NCI-H524 treated with DMSO at 0.1 percent for 48 hours (cell line): ENCODE results near the gene IGHMBP2.

ENCODE experiments used
- DNase-seq: peaks from one replicate; lab custom pipeline; 2025; lab: John Stamatoyannopoulos, UW

IGHMBP2 gene

DNA sequence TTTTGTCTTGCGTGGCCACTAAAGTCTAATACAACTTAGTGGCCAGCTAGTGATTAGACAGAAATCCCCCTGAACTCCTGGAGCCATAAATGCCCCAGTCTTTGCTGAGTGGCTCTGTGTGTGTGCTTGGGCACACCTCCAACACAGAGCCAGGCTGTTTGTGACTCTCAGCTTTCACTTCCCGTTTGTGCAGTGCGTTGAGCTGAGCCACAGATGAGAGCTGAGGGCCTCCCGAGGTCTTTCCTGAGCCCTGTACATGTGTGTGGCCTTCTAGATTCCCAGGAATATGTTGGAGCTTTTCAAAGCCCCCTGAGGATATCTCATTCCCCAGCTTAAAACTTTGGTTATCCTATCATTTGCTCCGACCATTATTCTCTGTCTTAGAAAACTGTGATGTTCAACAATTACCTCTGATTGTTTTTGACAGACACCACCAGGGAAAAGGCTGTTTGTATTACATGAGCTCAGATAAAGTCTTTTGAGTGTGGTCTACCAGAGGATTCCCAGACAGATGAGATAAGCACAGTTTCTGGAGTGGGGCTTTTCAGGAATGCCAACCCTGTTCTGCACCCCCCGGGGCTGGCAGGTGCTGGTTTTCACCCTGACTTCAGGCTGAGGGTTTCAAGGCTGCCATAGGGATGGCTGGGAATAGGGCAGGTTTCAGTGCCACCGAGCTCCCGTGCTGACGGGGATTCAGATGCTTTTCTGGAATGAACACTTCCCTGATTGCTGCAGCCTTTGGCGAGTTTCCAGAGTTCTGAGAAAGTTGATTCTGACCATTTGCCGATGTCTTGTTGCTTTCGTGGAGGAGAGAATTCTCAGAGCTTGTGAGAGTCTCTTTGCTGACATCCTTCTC is 23.8 kb downstream of the IGHMBP2 start:
- DNase-seq, result no peak

DNA sequence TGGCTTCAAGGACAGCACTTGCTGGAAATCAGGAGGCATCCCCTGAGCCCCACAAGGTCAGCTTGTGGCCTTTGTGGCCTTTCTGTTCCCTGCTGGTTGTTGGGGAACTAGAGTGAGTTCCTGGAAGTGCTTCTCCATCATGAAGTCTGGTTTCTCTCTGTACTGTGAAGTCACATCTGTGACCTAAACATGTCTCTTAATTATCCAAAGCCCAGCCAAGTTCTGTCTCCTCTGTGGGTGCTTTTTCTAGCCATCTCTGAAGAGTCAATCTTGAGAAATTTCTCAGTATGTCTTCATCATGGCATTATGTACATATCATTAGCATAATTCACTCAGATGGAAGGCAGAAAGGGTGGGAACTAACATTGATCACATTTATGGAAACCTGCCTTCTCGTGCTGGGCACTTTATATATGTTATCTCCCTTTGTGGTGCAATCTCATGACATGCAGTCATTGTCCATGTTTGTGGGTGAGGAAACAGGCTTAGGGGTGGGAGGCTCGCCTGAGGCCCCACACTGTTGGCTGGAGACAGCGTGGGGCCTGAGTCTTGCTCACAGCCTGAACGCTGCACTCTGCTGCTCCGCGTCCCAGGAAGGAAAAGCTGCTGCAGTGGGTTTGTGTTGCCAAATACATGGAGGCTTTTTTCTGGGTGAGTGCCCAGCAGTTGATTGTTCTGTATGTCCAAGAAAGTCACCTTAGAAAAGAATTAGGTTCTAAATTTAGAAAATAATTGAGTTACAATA is 24.6 kb downstream of the IGHMBP2 start:
- DNase-seq, result no peak

DNA sequence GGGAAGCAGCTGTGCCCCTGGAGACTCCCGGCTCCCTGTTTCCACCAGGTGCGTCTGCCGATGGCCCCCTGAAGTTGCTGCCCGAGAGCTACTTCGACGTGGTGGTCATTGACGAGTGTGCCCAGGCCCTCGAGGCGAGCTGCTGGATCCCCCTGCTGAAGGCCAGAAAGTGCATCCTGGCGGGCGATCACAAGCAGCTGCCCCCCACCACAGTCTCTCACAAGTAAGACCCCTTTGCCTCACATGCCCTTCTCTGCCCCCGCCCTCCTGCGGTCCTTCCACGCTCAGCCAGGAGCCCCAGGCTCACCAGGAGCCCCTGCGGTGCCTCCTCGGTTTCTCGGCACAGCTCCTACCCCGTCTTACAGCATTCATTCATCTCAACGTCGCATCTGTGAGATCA is 25.4 kb downstream of the IGHMBP2 start:
- no peak for DNase-seq

DNA sequence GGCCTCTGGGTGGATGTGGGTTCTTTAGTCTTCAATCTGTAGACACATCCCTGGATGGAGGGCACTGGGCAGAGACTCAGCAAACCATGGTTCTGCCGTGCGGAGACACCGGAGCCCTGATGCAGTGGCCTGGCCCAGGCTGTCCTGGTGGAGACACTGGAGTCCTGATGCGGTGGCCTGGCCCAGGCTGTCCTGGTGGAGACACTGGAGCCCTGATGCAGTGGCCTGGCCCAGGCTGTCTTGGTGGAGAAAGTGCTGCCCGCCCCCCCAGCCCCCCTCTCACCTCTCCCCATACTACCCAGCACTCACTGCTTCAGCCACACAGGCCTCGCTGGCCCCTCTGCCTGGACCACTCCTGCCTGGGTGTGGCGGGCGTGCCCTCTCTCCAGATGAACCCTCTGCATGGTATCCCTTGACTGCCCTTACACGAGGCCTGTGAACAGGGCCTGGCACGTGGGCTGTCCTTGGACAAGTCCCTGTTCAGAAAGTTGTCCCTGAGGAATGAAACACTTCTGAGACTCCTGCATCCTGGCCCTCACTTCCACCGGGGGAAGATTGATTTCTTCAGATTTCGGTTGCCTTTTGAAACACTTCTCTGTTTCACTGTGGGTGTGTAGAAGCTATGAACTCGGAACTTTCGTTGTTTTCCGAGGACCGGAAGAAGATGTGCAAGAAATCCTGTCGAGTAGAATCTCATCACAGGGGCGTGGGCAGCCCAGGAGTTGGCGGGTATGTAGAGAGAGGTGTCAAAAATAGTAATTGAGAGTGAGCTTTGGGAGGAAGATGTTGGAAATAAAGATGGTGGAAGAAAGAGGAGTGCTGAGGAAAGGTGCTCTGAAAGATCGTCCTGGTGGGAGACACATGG is 26.2 kb downstream of the IGHMBP2 start:
- no peak for DNase-seq

GRCh38 chr11:68930991-68931855 is 27.5 kb downstream of the IGHMBP2 start:
- no peak for DNase-seq

DNA sequence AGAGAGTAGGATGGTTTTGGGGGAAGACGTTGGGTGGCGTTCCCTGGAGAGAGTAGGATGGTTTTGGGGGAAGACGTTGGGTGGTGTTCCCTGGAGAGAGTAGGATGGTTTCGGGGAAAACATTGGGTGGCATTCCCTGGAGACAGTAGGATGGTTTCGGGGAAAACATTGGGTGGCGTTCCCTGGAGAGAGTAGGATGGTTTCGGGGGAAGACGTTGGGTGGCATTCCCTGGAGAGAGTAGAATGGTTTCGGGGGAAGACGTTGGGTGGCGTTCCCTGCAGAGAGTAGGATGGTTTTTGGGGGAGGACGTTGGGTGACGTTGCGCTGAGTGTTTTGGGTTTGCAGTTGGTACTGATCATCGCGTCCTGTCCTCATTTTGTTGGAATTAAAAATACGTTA is 28.2 kb downstream of the IGHMBP2 start:
- DNase-seq, result no peak

GRCh38 chr11:68932358-68932757 is 28.7 kb downstream of the IGHMBP2 start:
- DNase-seq, result no peak

DNA sequence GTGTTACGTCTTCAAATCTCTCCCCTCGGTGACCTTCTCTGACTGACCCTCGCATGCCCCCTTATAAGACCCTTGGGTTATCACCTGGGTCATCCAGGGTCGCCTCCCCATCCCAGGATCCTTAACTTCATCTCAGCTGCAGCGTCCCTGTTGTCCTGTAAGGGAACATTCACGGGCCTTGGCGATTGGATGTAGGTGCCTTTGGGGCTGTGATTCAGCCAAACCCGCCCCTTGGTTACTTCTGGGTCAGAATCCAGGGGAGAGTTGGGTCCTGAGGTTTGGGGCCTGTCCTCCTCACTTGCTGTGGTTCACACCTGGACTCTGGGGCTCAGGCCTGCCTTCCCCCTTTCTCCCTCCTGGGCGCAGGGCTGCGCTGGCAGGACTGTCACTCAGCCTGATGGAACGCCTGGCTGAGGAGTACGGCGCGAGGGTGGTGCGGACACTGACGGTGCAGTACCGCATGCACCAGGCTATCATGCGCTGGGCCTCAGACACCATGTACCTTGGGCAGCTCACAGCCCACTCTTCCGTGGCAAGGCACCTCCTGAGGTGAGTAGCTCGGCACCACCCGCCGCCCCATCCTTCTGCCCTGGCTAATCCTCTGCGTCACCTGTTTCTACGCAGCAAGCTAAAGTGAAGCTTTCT is 29.4 kb downstream of the IGHMBP2 start:
- no peak for DNase-seq

- DNase-seq, result no peak
These were observed 30.1 kb downstream of the IGHMBP2 start for GRCh38 chr11:68933605-68934320.

- no peak for DNase-seq
These were observed 30.6 kb downstream of the IGHMBP2 start for GRCh38 chr11:68934321-68934645.

GRCh38 chr11:68934666-68935065 is 31.0 kb downstream of the IGHMBP2 start:
- no peak for DNase-seq

DNA sequence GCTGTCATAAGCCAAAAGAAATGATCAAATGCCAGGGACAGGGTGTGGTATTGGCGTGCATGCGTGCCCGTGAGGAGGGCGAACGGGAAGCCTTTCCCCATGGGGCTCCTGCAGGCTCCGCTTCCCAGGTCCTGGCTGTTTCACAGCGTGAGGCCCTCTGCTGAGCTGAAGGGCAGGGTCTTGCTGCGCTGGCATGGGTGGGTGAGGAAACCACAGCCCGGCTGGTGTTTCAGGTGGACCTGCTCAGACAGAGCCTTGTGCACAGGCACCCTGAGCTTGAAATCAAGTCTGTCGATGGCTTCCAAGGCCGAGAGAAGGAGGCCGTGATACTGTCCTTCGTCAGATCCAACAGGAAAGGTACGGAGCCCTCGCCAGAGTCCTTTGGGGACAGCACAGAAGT is 31.4 kb downstream of the IGHMBP2 start:
- no peak for DNase-seq

GRCh38 chr11:68935516-68936357 is 32.0 kb downstream of the IGHMBP2 start:
- no peak for DNase-seq

- DNase-seq, result no peak
These were observed 32.6 kb downstream of the IGHMBP2 start for GRCh38 chr11:68936358-68936636.

DNA sequence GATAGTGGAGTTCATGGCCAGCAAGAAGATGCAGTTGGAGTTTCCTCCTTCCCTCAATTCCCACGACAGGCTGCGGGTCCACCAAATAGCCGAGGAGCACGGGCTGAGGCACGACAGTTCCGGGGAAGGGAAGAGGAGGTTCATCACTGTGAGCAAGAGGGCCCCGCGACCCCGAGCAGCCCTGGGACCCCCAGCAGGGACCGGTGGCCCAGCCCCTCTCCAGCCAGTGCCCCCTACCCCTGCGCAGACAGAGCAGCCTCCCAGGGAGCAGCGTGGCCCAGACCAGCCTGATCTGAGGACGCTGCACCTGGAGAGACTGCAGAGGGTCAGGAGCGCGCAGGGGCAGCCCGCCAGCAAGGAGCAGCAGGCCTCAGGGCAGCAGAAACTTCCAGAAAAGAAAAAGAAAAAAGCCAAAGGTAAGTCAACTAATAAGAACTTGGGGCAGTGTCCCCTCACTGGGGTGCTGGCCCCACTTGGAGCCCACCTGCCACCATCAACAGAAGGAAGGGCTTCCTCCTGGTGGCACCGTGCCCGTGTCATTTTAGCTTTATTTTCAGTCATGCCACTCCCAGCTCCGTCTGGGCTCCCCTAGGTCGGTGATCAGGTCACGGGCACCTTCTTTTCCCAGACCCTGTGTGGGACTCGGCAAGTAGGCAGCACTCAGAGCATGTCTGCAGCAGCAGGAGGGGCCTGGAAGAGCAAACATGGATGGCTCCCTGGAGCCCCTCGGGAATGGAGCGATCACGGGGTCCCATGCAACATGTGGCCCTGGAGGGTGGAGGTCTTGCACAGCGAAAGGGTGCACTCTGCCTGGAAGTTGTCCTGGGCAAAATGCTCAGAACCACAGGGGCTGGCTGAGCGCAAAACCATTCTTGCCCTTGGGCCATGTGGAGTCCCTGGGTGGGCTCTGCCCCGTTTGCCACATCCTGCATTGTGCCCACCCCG is 33.3 kb downstream of the IGHMBP2 start:
- DNase-seq, result no peak

GRCh38 chr11:68938088-68938487 is 34.4 kb downstream of the IGHMBP2 start:
- no peak for DNase-seq

GRCh38 chr11:68938816-68939582 is 35.3 kb downstream of the IGHMBP2 start:
- no peak for DNase-seq
